H9 (cell line): ENCODE measurements around the gene EML5. TPM values are rescaled to one million over a fixed set of nuclear protein-coding genes. Genes with fewer than 3 reads are reported as not detected.

Source experiments
- DNase-seq: peaks from one replicate; pipeline ENCODE4 v3.0.0-alpha.2; 2017
- H2AFZ ChIP-seq: one replicate; pipeline ENCODE4 v1.6.1; 2013; ENCODE audit warnings: mild to moderate bottlenecking, low read length, control low read depth, moderate library complexity
- H2AK5ac ChIP-seq: 2 replicates; pipeline ENCODE4 v1.6.1; 2013; ENCODE audit warnings: low read length, control low read depth, mixed read lengths; ENCODE audit not compliant: insufficient read length
- H2BK120ac ChIP-seq: one replicate; pipeline ENCODE4 v1.6.1; 2013; ENCODE audit warnings: low read depth, mild to moderate bottlenecking, low read length, control low read depth, inconsistent platforms; ENCODE audit not compliant: poor library complexity, severe bottlenecking
- H2BK12ac ChIP-seq: 2 replicates; pipeline ENCODE4 v1.6.1; 2013; ENCODE audit warnings: low read length, control low read depth, mixed read lengths, low read depth; ENCODE audit not compliant: insufficient read length
- H2BK15ac ChIP-seq: 2 replicates; pipeline ENCODE4 v1.6.1; 2013; ENCODE audit warnings: low read depth, low read length, control low read depth
- H2BK20ac ChIP-seq: one replicate; pipeline ENCODE4 v1.6.1; 2013; ENCODE audit warnings: low read depth, mild to moderate bottlenecking, low read length, control low read depth, inconsistent platforms; ENCODE audit not compliant: poor library complexity, severe bottlenecking
- H2BK5ac ChIP-seq: 2 replicates; pipeline ENCODE4 v1.6.1; 2013; ENCODE audit warnings: low read length, control low read depth, mixed read lengths; ENCODE audit not compliant: insufficient read length
- H3K14ac ChIP-seq: 2 replicates; pipeline ENCODE4 v1.6.1; 2013; ENCODE audit warnings: low read length, control low read depth; ENCODE audit not compliant: insufficient read depth
- H3K18ac ChIP-seq: 2 replicates; pipeline ENCODE4 v1.6.1; 2013; ENCODE audit warnings: low read depth, mild to moderate bottlenecking, mixed read lengths, low read length, control low read depth; ENCODE audit not compliant: insufficient read length
- H3K23ac ChIP-seq: 2 replicates; pipeline ENCODE4 v1.6.1; 2013; ENCODE audit warnings: low read length, control low read depth, mixed read lengths, low read depth; ENCODE audit not compliant: insufficient read length
- H3K23me2 ChIP-seq: 2 replicates; pipeline ENCODE4 v1.6.1; 2013; ENCODE audit warnings: low read depth, mild to moderate bottlenecking, mixed read lengths, low read length, control low read depth; ENCODE audit not compliant: insufficient read length, poor library complexity, severe bottlenecking
- H3K27ac ChIP-seq: 2 replicates; pipeline ENCODE4 v1.5.1; 2013; ENCODE audit warnings: low read length, control low read depth, mixed read lengths, low read depth; ENCODE audit not compliant: insufficient read length
- H3K27me3 ChIP-seq: 2 replicates; pipeline ENCODE4 v1.6.1; 2013; ENCODE audit warnings: low read length, control low read depth, inconsistent platforms; ENCODE audit not compliant: insufficient read depth
- H3K4ac ChIP-seq: 2 replicates; pipeline ENCODE4 v1.6.1; 2013; ENCODE audit warnings: low read depth, mild to moderate bottlenecking, control low read depth, inconsistent platforms, low read length, moderate library complexity
- H3K4me1 ChIP-seq: 2 replicates; pipeline ENCODE4 v1.6.1; 2013; ENCODE audit warnings: low read length, control low read depth, inconsistent platforms; ENCODE audit not compliant: insufficient read depth
- H3K4me2 ChIP-seq: 2 replicates; pipeline ENCODE4 v1.6.1; 2013; ENCODE audit warnings: low read length, control low read depth, mixed read lengths; ENCODE audit not compliant: insufficient read length, insufficient read depth
- H3K56ac ChIP-seq: 2 replicates; pipeline ENCODE4 v1.6.1; 2013; ENCODE audit warnings: low read depth, mild to moderate bottlenecking, mixed read lengths, low read length, control low read depth; ENCODE audit not compliant: insufficient read length
- H3K79me1 ChIP-seq: 2 replicates; pipeline ENCODE4 v1.6.1; 2013; ENCODE audit warnings: low read depth, mild to moderate bottlenecking, moderate library complexity, low read length, control low read depth, inconsistent platforms; ENCODE audit not compliant: insufficient read depth, poor library complexity, severe bottlenecking
- H3K79me2 ChIP-seq: 2 replicates; pipeline ENCODE4 v1.6.1; 2013; ENCODE audit warnings: low read length, control low read depth, inconsistent platforms; ENCODE audit not compliant: insufficient read depth
- H3K9ac ChIP-seq: 2 replicates; pipeline ENCODE4 v1.6.1; 2013; ENCODE audit warnings: low read length, control low read depth, mixed read lengths; ENCODE audit not compliant: insufficient read length; ENCODE audit errors: extremely low read depth
- H3K9me3 ChIP-seq: one replicate; pipeline ENCODE4 v1.6.1; 2013; ENCODE audit warnings: low read depth, low read length, inconsistent platforms; ENCODE audit not compliant: control insufficient read depth
- H3T11ph ChIP-seq: one replicate; pipeline ENCODE4 v1.6.1; 2013; ENCODE audit warnings: mild to moderate bottlenecking, low read length, control low read depth, inconsistent platforms
- H4K20me1 ChIP-seq: one replicate; pipeline ENCODE4 v1.6.1; 2013; ENCODE audit not compliant: control insufficient read depth, insufficient read length, insufficient read depth
- H4K5ac ChIP-seq: 2 replicates; pipeline ENCODE4 v1.6.1; 2013; ENCODE audit warnings: low read depth, mild to moderate bottlenecking, mixed read lengths, low read length, control low read depth; ENCODE audit not compliant: insufficient read length
- H4K8ac ChIP-seq: replicated peaks from 2 replicates; pipeline ENCODE4 v1.6.1; 2013; ENCODE audit warnings: low read length, control low read depth, mixed read lengths, low read depth; ENCODE audit not compliant: insufficient read length
- H4K91ac ChIP-seq: 2 replicates; pipeline ENCODE4 v1.6.1; 2013; ENCODE audit warnings: low read depth, mild to moderate bottlenecking, moderate library complexity, mixed read lengths, low read length, control low read depth; ENCODE audit not compliant: insufficient read length
- H3K27ac Mint-ChIP-seq, 3 experiments: 2 replicates in 2 of 3; 3 replicates in 1 of 3; pipeline ENCODE4 v1.8.0; 2020 to 2021; ENCODE audit warnings: mixed read lengths in 3 of 3, mild to moderate bottlenecking in 1 of 3, moderate library complexity in 1 of 3
- H3K27me3 Mint-ChIP-seq: 2 replicates; pipeline ENCODE4 v1.8.0; 2021; ENCODE audit warnings: low read depth, mild to moderate bottlenecking, moderate library complexity, mixed read lengths
- H3K36me3 Mint-ChIP-seq, 3 experiments: 2 replicates in 2 of 3; 3 replicates in 1 of 3; pipeline ENCODE4 v1.8.0; 2020 to 2021; ENCODE audit warnings: low read depth in 3 of 3, mixed read lengths in 3 of 3; ENCODE audit not compliant: insufficient read depth in 1 of 3
- H3K4me1 Mint-ChIP-seq, 2 experiments: 2 replicates each; pipeline ENCODE4 v1.8.0; 2020; ENCODE audit warnings: mixed read lengths in 2 of 2
- H3K4me3 Mint-ChIP-seq, 2 experiments: 2 replicates in 1 of 2; 3 replicates in 1 of 2; pipeline ENCODE4 v1.8.0; 2020 to 2021; ENCODE audit warnings: mild to moderate bottlenecking in 2 of 2, mixed read lengths in 2 of 2, moderate library complexity in 1 of 2
- H3K9me3 Mint-ChIP-seq, 2 experiments: 2 replicates in 1 of 2; 3 replicates in 1 of 2; pipeline ENCODE4 v1.8.0; 2020; ENCODE audit warnings: mild to moderate bottlenecking in 2 of 2, mixed read lengths in 2 of 2, moderate library complexity in 1 of 2
- CTCF ChIP-seq: fragments of 200-600 bp; sonication (generic); conservative IDR thresholded peaks from 3 replicates; pipeline ENCODE4 v1.8.0; 2021; ENCODE audit warnings: antibody characterized with exemption, mild to moderate bottlenecking
- WGBS: extraction: QIAGEN DNeasy Blood & Tissue Kit; methylation state at CpG from one replicate; pipeline ENCODE4 v1.1.7; 2013; ENCODE audit warnings: missing lambda C conversion rate, low lambda C conversion rate, mixed read lengths; ENCODE audit not compliant: insufficient read length; ENCODE audit errors: extremely low coverage; 5-methylcytosine and 5-hydroxymethylcytosine counted together
- total RNA-seq: library from RNA; stranded (reverse); gene quantifications from 2 replicates; pipeline ENCODE4 v1.2.1, GENCODE V29; 2021

EML5 gene
- total RNA-seq, 1 experiment from 2014 or later, result 0.81 TPM

GRCh38 chr14:88825503-88825902 is 32.8 kb upstream of the EML5 start:
- no peaks in the 10 kb centered on the region for H3K79me2 ChIP-seq
- H4K91ac ChIP-seq, result no peak overlapping the region
- no peak overlapping the region for H2BK5ac ChIP-seq
- no peaks in the 10 kb centered on the region for H3K79me1 ChIP-seq
- H2BK20ac ChIP-seq, result no peak overlapping the region
- Mint-ChIP-seq H3K4me3 (peak overlapping the region; percentile 77 to 84), H3K27me3 (peaks cover 2% of the 10 kb centered on the region; the same call in 1 of the 2 replicates), H3K9me3 (no peaks in the 10 kb centered on the region), H3K36me3 (peaks cover 0 to under 1% (median 0%) of the 10 kb centered on the region in 3 experiments; a peak in 1 of 7 replicates), H3K27ac (peak overlapping the region in 1 of 3 experiments; percentile 99; a peak in 1 of 7 replicates), H3K4me1 (peaks cover 19 to 20% of the 10 kb centered on the region in 2 experiments)
- H3K9me3 ChIP-seq, result no peaks in the 10 kb centered on the region
- H3K27ac ChIP-seq, result no peak overlapping the region
- H3K18ac ChIP-seq, result no peak overlapping the region
- H3K4ac ChIP-seq, result no peak overlapping the region
- H2AFZ ChIP-seq, result no peak overlapping the region
- H2BK12ac ChIP-seq, result no peak overlapping the region
- no peaks in the 10 kb centered on the region for H4K20me1 ChIP-seq
- TF ChIP-seq CTCF, result no peak
- H3K23me2 ChIP-seq, result peaks cover 11% of the 10 kb centered on the region
- H4K5ac ChIP-seq, result no peak overlapping the region
- no peak for DNase-seq
- peak overlapping the region; percentile 80 for H3K4me2 ChIP-seq
- 100% methylated on average over 1 of the region's 9 CpGs for WGBS
- H3K23ac ChIP-seq, result no peak overlapping the region
- H3K9ac ChIP-seq, result no peak overlapping the region
- no peak overlapping the region for H3T11ph ChIP-seq
- H3K56ac ChIP-seq, result no peak overlapping the region
- H2AK5ac ChIP-seq, result no peak overlapping the region
- H2BK120ac ChIP-seq, result no peak overlapping the region
- H2BK15ac ChIP-seq, result no peak overlapping the region
- H3K14ac ChIP-seq, result no peak overlapping the region
- H3K4me1 ChIP-seq, result no peaks in the 10 kb centered on the region
- no peaks in the 10 kb centered on the region for H3K27me3 ChIP-seq
- no peak overlapping the region for H4K8ac ChIP-seq
